AML-193 (cell line): ENCODE results near the gene DPM3.
"Not testable (repeated sequence)": the region's sequence is repeated elsewhere in the genome, so short reads cannot be mapped to it uniquely, and the experiment has no call there.

Experiments used
- DNase-seq, 2 experiments: peaks; one replicate each; lab custom pipeline; 2025; lab: John Stamatoyannopoulos, UW

Gene DPM3, protein sequence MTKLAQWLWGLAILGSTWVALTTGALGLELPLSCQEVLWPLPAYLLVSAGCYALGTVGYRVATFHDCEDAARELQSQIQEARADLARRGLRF

DNA sequence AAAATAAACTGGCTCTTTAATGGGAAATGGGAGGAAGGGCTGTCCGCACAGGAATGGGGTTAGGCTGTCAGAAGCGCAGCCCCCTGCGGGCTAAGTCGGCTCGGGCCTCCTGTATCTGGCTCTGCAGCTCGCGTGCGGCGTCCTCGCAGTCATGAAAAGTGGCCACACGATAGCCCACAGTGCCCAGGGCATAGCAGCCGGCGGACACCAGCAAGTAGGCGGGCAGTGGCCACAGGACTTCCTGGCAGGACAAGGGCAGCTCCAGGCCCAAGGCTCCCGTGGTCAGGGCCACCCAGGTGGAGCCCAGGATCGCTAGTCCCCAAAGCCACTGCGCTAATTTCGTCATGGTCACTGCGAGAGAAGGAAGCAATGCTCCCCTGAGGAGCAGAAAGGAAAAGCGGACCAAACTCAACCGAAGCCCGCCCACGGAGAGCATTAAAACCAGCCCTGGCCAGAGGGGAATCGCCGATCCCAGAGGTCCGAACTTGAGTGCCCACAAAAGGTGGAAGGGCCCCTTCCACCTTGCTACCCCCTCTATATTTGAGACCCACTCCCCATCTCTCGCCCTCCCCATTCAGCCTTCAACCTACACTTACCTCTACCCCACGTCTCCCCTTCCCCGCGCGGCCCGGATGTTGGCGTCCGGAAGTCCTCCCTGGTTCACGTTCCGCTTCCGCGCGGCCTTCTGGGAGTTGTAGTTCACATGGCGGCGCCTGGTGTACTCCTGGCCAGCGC lies at the start of gene DPM3:
TSS of gene DPM3 (minus strand) at position 637 of the 735 bp plus-strand sequence. CDS start at position 346, 291 bp downstream.
- peak; percentile 76 to 78 for DNase-seq

DNA sequence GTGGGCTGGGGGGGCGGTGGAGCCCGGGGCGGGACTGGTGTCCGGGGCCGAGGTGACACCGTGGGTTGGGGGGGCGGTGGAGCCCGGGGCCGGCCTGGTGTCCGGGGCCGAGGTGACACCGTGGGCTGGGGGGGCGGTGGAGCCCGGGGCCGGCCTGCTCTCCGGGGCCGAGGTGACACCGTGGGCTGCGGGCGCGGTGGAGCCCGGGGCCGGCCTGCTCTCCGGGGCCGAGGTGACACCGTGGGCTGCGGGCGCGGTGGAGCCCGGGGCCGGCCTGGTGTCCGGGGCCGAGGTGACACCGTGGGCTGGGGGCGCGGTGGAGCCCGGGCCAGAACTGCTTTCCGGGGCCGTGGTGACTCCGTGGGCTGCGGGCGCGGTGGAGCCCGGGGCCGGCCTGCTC lies 49.6 kb upstream of the DPM3 start:
- DNase-seq: not testable (repeated sequence)

- no peak for DNase-seq
These were observed 47.9 kb upstream of the DPM3 start for GRCh38 chr1:155188268-155188667.

GRCh38 chr1:155187456-155187891 lies 47.1 kb upstream of the DPM3 start:
- DNase-seq: no peak

DNA sequence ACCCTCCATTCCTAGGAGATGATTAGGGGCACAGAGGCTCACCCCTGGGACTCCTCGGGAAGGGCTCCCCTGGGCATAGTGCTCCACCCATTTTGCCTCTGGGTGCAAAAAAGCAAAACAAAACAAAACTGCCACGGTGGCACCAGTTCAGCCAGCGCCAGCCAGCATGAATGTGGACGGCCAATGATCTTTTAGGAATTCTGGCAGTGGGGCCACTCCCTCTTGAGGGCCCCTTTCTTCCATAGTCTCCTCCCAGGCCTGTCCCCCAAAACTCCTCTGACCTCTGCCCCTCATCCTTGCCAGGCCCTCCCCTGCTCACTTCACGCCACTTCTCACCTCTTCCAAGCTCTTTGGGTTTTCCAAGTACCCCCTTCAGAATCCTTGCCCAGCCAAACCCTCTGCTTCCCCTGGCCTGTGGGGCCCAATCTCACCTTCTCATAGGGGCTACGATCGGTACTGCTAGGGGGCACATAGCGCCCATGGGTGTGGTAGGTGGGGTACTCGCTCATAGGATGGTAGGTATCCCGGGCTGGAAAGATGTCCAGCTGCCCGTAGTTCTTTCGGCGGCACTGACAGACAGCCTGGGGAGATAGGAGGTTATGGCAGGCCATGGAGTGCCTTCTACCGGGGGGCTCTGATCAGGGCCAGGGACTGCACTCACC lies 46.6 kb upstream of the DPM3 start:
- no peak for DNase-seq

DNA sequence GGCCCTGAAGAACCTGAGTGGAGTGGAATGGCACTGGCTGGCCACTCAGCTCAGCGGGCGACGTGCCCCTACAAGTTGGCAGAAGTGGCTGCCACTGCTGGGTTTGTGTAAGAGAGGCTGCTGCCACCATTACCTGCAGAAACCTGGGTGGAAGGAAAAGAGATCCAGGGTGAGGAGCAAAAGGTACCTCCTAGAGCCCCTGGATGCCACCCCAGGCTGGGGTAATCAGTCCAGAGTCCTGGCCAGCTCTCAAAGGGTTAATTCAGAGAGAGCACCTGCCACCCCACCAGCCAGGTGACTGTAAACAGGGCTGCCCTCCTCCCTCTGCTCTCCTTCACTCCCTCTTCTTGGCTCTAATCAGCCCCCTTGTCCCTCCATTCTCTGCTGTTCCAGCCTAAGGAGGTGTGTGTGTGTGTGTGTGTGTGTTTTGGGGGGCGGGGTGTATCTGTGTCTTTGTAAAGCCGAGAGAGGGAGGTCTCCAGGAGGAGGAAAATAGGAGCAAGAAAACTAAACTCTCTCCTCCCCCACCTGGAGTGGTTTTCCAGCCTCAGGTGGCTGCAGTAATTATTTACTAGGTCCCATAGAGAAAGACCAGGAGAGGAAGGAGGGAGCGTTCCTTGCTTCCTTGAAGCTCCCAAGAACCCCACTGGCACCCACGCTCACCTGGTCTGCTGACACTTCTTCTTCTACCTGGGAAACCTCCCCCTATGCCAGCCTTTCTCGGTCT lies 45.9 kb upstream of the DPM3 start:
- no peak for DNase-seq

- DNase-seq: no peak
These were observed 45.4 kb upstream of the DPM3 start for GRCh38 chr1:155185783-155186066.

DNA sequence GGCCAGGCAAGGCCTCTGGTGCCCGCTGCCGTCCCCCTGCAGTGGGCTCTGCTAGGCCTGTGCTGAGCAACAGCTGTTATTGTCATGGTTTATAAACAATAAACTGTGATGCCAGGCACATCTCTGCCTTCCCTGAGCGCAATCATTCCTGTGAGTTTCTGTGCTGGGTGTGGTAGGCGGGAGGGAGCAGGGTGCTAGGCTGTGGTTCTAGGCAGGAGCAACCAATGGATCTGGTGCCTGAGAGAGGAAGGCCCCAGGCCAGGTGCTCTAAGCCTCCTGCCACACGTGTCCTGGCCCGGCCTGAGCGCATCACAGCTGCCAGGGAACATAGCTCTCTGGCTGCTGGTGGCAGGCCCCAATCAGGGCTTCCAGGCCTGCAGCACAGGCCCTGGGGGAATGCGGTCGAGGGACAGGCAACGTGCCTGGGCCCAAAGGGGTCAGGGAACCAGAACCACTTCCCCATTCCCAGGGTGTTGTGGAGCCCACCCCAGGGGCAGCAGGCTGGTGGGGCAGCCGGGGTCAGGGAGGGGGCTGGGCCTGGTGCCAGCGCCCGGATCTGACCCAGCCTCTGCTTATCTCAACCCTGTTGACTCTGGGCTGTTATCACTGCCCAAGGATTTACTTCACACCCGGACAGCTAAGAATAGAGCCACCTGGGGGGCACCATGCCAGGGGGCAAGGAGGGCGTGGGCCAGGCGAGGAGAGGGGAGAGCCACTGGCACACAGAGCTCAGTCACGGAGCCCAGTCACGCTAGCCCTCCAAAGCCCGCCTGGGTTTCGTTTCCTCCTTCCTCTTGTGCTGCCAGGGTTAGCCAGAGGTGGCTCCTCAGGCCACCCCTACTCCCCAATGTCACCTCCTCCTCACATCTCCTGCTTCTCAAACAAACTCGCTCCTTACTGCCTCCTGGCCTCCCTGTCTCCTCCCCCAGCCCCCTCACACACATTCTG lies 44.8 kb upstream of the DPM3 start:
- DNase-seq: no peak

DNA sequence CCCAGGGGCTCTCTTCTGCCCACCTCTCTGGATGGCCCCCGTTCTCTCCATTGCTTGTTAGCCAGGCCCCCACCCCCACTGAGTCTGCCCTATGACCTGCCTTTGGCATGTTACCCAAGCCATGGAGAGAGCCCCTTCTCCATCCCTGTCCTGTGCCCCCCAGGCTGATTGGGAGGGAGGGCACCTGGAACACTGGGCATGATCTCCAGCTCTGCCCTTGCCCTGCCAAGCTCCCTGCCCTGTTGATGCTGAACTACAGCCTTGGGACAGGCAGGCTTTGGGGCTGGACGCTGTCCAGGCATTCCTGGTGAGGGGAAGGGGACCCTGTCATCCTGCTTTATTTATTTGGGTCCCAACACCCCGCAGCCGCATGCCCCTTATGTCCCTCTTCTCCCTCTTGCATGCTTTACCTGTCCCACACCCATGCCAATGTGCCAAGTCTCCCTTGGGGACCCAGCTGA lies 44.0 kb upstream of the DPM3 start:
- no peak for DNase-seq

DNA sequence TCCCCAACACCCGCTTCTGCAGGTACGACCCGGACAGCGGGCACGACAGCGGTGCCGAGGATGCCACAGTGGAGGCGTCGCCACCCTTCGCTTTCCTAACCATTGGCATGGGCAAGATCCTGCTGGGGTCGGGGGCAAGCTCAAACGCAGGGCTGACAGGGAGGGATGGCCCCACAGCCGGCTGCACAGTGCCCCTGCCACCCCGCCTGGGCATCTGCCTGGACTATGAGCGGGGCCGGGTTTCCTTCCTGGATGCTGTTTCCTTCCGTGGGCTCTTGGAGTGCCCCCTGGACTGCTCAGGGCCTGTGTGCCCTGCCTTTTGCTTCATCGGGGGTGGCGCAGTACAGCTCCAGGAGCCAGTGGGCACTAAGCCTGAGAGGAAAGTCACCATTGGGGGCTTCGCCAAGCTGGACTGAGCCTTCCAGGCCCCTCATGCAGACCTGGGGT lies 43.5 kb upstream of the DPM3 start:
- no peak for DNase-seq

GRCh38 chr1:155182052-155182550 lies 41.8 kb upstream of the DPM3 start:
- no peak for DNase-seq

GRCh38 chr1:155181371-155182051 lies 41.2 kb upstream of the DPM3 start:
- DNase-seq: no peak

DNA sequence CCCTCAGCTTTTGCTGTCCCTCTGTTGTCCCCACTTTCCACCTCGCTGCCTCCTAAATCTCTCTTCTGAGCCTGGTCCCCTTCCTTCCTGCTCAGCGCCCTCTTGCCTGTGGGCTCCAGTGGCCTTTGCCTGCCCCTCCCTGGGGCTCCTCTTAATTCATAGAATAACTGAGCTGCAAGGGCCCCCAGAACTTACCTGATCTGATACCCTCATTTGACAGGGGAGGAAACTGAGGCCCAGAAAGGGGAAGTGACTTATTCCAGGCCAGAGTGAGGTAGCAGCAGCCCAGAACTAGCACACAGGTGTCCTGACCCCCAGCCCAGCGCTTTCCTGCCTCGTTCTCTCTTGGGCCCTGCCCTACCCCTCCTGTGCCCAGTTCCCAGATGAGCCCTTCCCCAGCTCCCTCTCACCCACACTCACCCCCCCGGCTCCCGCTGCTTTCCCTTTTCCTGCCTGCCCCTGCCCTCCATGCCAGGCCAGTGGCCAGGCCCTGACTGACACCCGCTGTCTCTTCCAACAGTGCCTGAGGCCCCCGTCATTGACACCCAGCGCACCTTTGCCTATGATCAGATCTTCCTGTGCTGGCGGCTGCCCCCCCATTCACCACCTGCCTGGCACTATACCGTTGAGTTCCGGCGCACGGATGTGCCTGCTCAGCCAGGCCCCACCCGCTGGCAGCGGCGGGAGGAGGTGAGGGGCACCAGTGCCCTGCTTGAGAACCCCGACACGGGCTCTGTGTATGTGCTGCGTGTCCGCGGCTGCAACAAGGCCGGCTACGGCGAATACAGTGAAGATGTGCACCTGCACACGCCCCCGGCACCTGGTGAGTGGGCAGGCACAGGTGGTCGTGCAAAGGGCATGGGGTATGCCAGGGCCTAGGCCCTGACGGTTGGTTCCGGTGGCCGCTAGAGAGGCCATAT lies 39.0 kb upstream of the DPM3 start:
- DNase-seq: no peak

DNA sequence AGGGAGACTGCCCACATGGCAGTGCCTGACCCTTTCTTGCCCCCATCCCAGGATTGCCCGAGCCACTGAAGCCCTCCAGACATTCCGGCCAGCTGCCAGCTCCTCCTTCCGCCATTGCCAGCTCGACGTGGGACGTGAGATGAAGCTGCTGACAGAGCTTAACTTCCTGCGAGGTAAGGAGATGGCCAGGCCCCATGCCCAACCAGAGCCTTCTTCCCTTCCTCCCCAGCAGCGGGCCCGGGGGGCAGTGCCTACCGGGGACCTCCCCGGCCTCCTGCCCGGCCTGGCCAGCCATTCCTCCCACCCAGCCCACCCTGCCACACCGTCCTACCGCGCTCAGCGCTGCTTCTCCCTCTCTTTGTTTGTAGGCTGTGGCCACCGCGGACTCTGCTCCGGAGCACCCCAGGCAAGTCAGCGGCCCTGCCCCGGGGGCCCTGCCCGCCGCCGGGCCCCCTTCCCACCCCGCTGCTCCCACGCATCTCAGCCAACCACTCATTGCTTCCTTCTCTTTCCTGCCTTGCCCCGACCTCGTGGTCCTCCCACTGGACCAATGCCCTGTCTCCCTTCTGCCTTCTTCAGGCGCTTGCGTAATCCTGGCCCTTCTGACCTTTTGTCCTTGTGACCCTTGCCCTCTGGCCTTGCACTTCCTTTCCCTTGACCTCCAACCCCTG lies 38.2 kb upstream of the DPM3 start:
- peak; percentile 16 to 41 for DNase-seq

GRCh38 chr1:155177918-155178281 lies 37.6 kb upstream of the DPM3 start:
- no peak for DNase-seq

GRCh38 chr1:155177192-155177917 lies 37.0 kb upstream of the DPM3 start:
- DNase-seq: no peak

DNA sequence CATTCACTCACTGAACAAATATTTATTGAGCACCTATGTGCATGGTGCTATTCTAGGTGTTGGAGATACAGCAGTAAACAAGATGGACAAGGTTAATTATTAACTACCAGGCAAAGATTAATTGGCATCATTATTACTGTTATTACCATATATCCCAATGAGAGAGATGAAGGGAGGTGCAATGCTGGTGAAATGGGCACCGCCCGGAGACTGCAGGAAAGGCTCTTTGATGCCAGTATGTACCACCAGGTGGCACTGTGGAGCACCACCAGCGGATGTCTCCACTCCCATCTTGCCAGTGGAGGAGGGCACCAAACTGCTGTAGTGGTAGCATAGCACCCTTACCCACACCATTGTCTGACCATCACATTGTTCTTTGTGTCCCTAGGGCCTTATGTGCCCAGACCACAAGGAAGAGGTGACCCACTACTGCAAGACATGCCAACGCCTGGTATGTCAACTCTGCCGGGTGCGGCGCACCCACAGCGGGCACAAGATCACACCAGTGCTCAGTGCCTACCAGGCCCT lies 36.3 kb upstream of the DPM3 start:
- peak; percentile 71 to 76 for DNase-seq

GRCh38 chr1:155175927-155176371 lies 35.6 kb upstream of the DPM3 start:
- DNase-seq: peak; percentile 16 to 29
